NCI-H1048 (cell line): ENCODE data around the gene LRRN3.
"Not testable (repeated sequence)": the region's sequence is repeated elsewhere in the genome, so short reads cannot be mapped to it uniquely, and the experiment has no call there.

Experiments used
- DNase-seq: peaks from one replicate; lab custom pipeline; 2025; lab: John Stamatoyannopoulos, UW

The LRRN3 gene

GRCh38 chr7:111090846-111091245 is at the start of gene LRRN3:
TSS of gene LRRN3 (plus strand) at chr7:111091127. CDS start at chr7:111122773, 31,646 bp downstream.
- DNase-seq = no peak

GRCh38 chr7:111041577-111041976 is 49.4 kb upstream of the LRRN3 start:
- DNase-seq = no peak

GRCh38 chr7:111042842-111043241 is 48.1 kb upstream of the LRRN3 start:
- DNase-seq = no peak

GRCh38 chr7:111043561-111043960 is 47.4 kb upstream of the LRRN3 start:
- DNase-seq = no peak

GRCh38 chr7:111045449-111045848 is 45.5 kb upstream of the LRRN3 start:
- DNase-seq = no peak

- DNase-seq = no peak
Measured at GRCh38 chr7:111047595-111047994, 43.3 kb upstream of the LRRN3 start.

- no peak for DNase-seq
Measured at GRCh38 chr7:111049971-111050680, 40.8 kb upstream of the LRRN3 start.

- no peak for DNase-seq
Measured at GRCh38 chr7:111050875-111051416, 40.0 kb upstream of the LRRN3 start.

- DNase-seq = no peak
Measured at GRCh38 chr7:111051832-111052231, 39.1 kb upstream of the LRRN3 start.

- DNase-seq = no peak
Measured at GRCh38 chr7:111053035-111053434, 37.9 kb upstream of the LRRN3 start.

GRCh38 chr7:111056371-111056770 is 34.6 kb upstream of the LRRN3 start:
- DNase-seq = no peak

- DNase-seq = no peak
Measured at GRCh38 chr7:111057066-111057465, 33.9 kb upstream of the LRRN3 start.

- DNase-seq = no peak
Measured at GRCh38 chr7:111059833-111060232, 31.1 kb upstream of the LRRN3 start.

GRCh38 chr7:111063166-111063565 is 27.8 kb upstream of the LRRN3 start:
- DNase-seq = no peak

GRCh38 chr7:111067251-111067650 is 23.7 kb upstream of the LRRN3 start:
- no peak for DNase-seq

- no peak for DNase-seq
Measured at GRCh38 chr7:111067682-111068081, 23.2 kb upstream of the LRRN3 start.

GRCh38 chr7:111068618-111069017 is 22.3 kb upstream of the LRRN3 start:
- no peak for DNase-seq

- DNase-seq = no peak
Measured at GRCh38 chr7:111071556-111071955, 19.4 kb upstream of the LRRN3 start.

- not testable (repeated sequence) for DNase-seq
Measured at GRCh38 chr7:111072658-111073057, 18.3 kb upstream of the LRRN3 start.

GRCh38 chr7:111074071-111074747 is 16.7 kb upstream of the LRRN3 start:
- DNase-seq = no peak

- DNase-seq = no peak
Measured at GRCh38 chr7:111074748-111075146, 16.2 kb upstream of the LRRN3 start.

- no peak for DNase-seq
Measured at GRCh38 chr7:111075498-111075897, 15.4 kb upstream of the LRRN3 start.

- DNase-seq = no peak
Measured at GRCh38 chr7:111076205-111076604, 14.7 kb upstream of the LRRN3 start.
